ENCODE results near the gene SLC25A1.
"Not testable (repeated sequence)": the region's sequence is repeated elsewhere in the genome, so short reads cannot be mapped to it uniquely, and the experiment has no call there.

SLC25A1 gene

DNA sequence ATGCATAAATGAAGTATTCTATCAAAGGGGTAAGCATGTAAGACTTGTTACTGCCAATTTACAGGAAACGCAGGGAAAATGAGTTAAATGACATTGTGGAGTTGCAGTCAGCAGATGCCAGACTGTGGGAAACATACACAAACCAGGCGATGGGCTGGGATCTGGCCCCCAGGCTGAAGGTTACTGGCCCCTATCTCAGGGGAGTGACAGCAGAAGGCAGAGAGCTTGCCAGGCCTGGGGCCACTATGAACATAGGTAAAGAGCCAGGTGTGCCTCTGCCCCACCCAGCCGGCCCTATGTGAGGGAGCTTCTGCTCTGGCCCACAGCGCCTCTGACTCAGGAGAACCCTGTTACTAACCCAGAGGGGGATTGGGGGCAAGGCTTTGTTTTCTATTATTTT, 26.1 kb upstream of the SLC25A1 start:
- no peak for DNase-seq

GRCh38 chr22:19203834-19204233, 25.3 kb upstream of the SLC25A1 start:
- DNase-seq: no peak

DNA sequence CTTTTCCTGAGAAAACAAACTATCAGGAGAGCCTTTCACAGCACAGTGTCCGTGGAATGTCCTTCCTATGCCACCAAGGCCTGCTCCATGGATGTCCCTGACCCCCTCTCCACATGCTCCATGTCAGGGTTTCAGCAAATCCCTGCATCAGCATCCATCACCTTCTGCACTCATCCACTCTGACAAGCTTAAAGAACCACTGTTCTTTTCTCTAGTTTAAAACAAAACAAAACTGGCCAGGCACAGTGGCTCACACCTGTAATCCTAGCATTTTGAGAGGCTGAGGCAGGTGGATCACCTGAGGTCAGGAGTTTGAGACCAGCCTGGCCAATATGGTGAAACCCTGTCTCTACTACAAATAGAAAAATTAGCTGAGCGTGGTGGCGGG, 24.3 kb upstream of the SLC25A1 start:
- DNase-seq: not testable (repeated sequence)

DNA sequence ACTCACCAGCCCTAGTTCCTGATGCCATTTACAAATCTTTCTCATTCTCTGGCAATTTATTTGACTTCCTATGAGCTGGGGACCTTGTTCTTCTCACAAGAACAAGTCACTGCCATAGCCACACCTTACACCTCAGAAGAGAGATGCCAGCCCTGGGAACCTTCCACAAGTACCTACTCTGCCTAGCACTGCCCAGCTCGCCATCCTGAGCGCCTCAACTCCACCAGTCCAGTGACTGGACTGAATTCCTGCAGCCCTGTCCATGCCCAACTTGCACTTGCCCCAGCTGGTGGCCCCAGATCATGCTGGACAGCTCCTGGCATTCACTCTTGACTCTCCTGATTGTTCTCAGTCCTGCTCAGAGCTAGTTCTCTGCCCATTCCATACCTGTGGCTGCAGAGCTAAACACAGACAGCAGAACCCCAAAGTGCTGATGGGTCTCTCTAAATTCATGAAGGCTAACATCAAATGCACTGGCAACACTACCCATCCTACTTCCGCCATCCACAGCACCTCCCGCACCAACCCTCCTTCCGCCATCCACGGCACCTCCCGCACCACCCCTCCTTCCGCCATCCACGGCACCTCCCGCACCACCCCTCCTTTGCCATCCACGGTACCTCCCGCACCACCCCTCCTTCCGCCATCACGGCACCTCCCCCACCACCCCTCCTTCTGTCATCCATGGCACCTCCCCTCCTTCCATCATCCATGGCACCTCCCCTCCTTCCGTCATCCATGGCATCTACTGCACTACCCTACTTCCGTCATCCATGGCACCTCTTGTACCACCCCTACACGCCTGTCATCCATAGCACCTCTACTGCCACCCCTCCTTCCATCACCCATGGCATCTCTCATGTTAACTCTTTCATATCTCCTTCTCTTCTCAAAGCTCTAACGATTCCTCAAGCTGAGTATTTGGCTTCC, 23.6 kb upstream of the SLC25A1 start:
- no peak for DNase-seq

GRCh38 chr22:19201130-19201868, 22.8 kb upstream of the SLC25A1 start:
- no peak for DNase-seq

DNA sequence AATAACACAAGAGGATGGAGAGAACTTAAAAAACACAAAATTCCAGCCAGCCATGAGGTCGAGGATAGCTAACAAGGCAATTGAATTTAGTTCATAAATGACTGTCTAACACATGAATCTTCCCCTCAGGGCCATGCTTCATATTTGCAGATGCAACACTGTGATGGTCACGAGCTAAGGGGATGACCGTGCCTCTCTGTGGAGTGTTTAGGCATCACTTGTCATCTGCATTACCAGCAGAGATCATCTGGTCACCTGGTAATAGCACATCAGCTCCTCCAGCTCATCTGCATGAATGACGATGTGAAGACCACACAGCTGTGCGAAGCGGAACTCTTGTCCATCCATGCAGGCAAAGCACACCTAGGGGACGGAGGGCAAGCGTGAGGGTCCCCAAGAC, 20.9 kb upstream of the SLC25A1 start:
- no peak for DNase-seq

GRCh38 chr22:19197997-19198865, 19.7 kb upstream of the SLC25A1 start:
- DNase-seq: no peak

DNA sequence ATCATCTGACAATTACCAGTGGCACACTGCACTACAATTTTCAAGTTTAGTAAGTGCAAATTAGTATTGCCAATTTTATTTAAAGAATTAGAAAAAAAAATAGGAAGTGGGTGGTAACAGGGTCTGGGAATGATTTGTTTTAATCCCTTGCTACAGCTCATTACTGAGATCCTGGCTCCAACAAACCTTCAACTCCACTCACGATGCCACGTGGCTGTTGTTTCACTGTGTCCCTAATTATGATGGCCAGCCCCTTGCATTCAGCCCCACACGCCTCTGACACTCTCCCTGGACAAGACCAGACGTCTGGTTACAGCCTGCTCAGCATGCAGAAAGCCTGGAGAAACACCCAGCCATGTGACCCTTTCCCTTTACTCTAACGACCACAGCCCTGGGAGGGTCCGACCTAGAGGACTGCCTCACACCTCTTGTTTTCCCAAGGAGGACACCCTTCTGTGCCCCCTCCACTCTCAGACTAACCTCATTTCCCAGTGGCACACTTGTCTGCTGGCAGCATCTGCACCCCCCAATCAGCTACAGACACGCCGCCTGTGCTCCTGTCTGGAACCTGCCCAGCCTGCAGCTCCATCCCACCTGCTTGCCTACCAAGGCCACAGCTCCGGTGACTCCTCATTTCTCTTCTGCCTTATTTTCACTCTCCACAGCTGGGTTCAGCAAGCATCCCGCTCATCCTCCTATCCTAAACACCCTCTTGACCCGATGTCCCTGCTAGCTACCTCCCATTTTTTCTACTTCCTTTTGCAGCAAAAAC, 18.5 kb upstream of the SLC25A1 start:
- DNase-seq: no peak

- DNase-seq: no peak
These were observed 17.5 kb upstream of the SLC25A1 start for GRCh38 chr22:19195796-19196731.

DNA sequence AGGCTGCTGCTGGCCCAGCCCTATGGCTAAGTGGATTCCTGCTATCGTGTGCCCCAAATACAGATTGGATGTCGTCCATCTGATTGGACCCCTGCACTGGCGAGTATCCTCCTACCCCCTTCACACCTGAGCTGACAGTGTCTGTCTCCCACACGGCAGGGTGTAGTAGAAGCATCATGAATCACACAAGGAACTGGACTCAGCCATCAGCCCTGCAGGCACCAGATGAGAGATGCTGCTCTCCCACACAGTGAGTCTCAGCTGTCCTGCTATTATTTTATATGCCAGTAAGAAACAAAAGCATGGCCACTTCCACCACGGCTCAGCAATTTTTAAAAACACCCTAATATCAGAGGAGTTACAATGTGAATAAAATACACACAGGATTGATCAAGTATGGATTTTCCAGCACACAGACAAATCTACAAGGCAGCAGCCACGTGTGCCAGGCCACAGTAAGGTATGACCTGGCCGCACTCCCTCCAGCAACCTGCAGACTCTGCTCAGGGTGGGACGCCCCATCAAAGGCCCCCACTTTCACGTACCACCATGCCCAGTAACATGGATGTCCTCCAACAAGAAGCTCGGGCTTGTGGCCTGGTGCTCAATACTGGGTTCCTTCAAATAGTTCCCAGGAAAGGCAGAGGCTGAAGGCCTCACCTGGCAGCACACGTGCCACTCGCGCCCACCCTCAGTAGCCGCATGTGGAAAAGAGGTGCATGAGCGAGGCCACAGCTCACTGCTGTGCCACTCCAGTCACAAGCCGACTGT, 16.4 kb upstream of the SLC25A1 start:
- no peak for DNase-seq

- no peak for DNase-seq
These were observed 15.3 kb upstream of the SLC25A1 start for GRCh38 chr22:19193879-19194278.

DNA sequence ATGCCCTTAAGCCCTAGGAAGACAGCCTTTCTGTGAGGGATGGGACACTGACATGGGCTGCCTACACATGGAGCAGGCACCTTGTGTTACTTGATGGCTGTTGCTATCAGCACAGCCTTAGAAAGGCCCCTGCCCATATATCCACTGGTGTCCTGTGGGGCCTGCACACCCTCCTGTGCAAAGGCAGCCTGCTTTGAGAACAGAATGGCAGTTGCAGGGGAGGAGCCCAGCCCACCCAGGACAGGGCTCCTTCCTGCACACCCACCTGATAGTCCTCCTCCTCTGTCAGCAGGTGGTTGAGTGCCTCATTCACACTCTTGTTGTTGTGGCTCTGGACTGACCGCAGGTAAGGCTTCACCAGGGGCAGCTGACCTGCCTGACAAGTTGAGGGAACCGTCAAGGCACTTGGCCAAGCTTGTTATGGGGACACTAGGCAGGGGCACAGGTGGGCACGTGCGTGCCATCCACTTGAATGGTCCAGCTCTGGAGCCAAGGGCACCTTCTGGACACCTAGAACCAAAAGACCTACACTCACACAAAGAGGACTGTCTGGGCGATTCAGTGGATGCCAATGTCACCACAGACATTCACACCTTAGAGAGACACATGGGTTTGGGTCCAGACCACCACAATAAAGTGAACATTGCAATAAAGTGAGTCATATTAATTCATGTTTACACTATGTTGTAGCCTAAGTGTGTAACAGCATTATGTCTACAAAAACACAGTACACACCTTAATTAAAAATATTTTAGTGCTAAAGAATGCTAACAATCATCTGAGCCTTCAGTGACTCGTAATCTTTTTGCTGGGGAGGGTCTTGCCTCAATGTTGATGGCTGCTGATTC, 9.4 kb upstream of the SLC25A1 start:
- DNase-seq: no peak

- no peak for DNase-seq
These were observed 5.9 kb upstream of the SLC25A1 start for GRCh38 chr22:19184276-19184997.

DNA sequence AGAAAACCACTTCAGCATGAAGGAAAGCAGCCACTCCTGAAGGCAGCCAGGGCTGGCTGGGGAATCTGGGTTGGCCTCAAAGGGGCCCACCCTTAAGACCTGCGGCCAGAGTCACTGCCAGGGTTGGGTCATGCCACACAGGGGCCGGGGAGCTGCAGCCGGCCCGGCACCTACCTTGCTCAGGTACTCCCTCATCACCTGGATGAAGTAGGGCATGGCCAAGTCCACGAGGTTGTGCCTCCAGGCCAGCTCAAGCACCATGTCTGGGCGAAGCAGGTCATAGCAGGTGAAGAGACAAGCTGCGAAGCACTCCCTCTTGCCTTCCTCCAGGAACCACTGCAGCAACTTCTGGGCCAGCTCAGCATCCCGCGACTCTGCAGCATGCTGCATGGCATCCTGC, 4.7 kb upstream of the SLC25A1 start:
- no peak for DNase-seq

DNA sequence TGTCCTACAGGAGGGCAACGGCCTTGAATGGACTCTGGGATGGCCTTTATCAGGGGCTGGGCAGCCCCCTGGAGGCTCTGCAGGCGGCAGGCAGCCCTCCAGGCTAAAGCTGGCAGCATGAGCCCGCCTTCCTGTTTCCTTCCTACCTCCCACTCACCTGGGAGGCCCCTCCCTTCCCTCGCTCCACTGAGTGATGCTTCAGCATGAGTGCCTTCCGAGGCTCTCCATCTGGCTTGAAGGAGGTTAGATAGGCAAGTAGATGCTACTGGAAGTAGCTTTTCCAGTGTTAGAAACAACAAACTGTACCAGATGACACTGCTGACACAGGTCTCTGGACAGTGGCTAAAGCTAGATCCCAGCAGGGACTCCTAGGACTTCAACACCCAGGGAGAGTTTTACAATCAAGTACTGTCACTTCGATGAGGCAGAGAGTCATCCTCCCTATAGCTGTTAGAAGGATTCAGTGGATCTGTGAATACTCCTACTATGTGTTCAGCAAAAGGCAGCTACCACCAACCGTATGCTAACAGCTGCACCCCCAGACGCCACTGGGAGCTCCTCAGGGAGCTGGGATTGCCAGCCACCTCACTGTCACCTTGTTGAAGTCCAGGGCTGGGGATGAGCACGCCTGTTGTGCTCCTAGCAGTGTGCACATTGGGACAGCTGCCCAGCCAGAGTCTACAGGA, 4.1 kb upstream of the SLC25A1 start:
- no peak for DNase-seq

GRCh38 chr22:19181786-19182471, 3.4 kb upstream of the SLC25A1 start:
- no peak for DNase-seq

GRCh38 chr22:19180740-19181410, 2.3 kb upstream of the SLC25A1 start:
- no peak for DNase-seq
